Loucy (cell line): ENCODE measurements around the gene CLIC3.
"Not testable (repeated sequence)": the region's sequence is repeated elsewhere in the genome, so short reads cannot be mapped to it uniquely, and the experiment has no call there.

Experiments used
- H2AFZ ChIP-seq: fragments of 200-600 bp; sonication (generic); 2 replicates; pipeline ENCODE4 v1.6.0; 2016; ENCODE audit warnings: antibody characterized with exemption, mild to moderate bottlenecking, low read length, moderate library complexity
- H3F3A ChIP-seq: fragments of 200-600 bp; 2 replicates; pipeline ENCODE4 v1.6.0; 2016; ENCODE audit warnings: antibody characterized with exemption, low read depth, mild to moderate bottlenecking
- H3K27me3 ChIP-seq: fragments of 200-600 bp; sonication (generic); 2 replicates; pipeline ENCODE4 v1.6.1; 2014; ENCODE audit warnings: low read length, mild to moderate bottlenecking; ENCODE audit not compliant: insufficient read depth, poor library complexity, severe bottlenecking
- H3K36me3 ChIP-seq: fragments of 200-600 bp; sonication (generic); 2 replicates; pipeline ENCODE4 v1.6.1; 2016; ENCODE audit warnings: low read length; ENCODE audit not compliant: insufficient read depth
- H3K4me1 ChIP-seq: fragments of 200-600 bp; sonication (generic); 2 replicates; pipeline ENCODE4 v1.5.1; 2014; ENCODE audit warnings: low read length, mild to moderate bottlenecking; ENCODE audit not compliant: insufficient read depth, poor library complexity, severe bottlenecking
- H3K4me2 ChIP-seq: fragments of 200-600 bp; sonication (generic); 2 replicates; pipeline ENCODE4 v1.6.0; 2014; ENCODE audit warnings: antibody characterized with exemption, low read length, low read depth, mild to moderate bottlenecking; ENCODE audit not compliant: poor library complexity, severe bottlenecking
- H3K4me3 ChIP-seq: fragments of 200-600 bp; sonication (generic); 2 replicates; pipeline ENCODE4 v1.5.1; 2014; ENCODE audit warnings: low read length, mild to moderate bottlenecking, mixed read lengths; ENCODE audit not compliant: poor library complexity, severe bottlenecking
- H3K79me2 ChIP-seq: fragments of 200-600 bp; sonication (generic); 2 replicates; pipeline ENCODE4 v1.6.1; 2014; ENCODE audit warnings: low read length; ENCODE audit not compliant: insufficient read depth
- H3K9ac ChIP-seq: fragments of 200-600 bp; sonication (generic); 2 replicates; pipeline ENCODE4 v1.6.0; 2014; ENCODE audit warnings: mild to moderate bottlenecking, low read depth, low read length, moderate library complexity; ENCODE audit not compliant: poor library complexity, severe bottlenecking
- H3K9me2 ChIP-seq: fragments of 200-600 bp; sonication (generic); replicated peaks from 2 replicates; pipeline ENCODE4 v1.6.1; 2016; ENCODE audit warnings: low read depth, low read length, mixed read lengths
- H3K9me3 ChIP-seq: fragments of 200-600 bp; sonication (generic); 2 replicates; pipeline ENCODE4 v1.6.1; 2014; ENCODE audit warnings: mild to moderate bottlenecking, antibody characterized with exemption, low read length, low read depth; ENCODE audit not compliant: insufficient read depth
- H4K20me1 ChIP-seq: fragments of 200-600 bp; sonication (generic); 2 replicates; pipeline ENCODE4 v1.6.0; 2014; ENCODE audit warnings: antibody characterized with exemption, low read length, mild to moderate bottlenecking; ENCODE audit not compliant: insufficient read depth, poor library complexity, severe bottlenecking
- EZH2phosphoT487 ChIP-seq: fragments of 200-600 bp; IDR thresholded peaks from 2 replicates; pipeline ENCODE4 v1.6.1; 2018; ENCODE audit warnings: antibody characterized with exemption, mild to moderate bottlenecking, moderate library complexity, borderline replicate concordance
- TF ChIP-seq, protein P1 (sequence below): fragments of 200-600 bp; sonication (generic); conservative IDR thresholded peaks from 2 replicates; pipeline ENCODE4 v1.5.1; 2014; ENCODE audit warnings: mild to moderate bottlenecking, antibody characterized with exemption, low read length

The CLIC3 gene

GRCh38 chr9:137035507-137035834, 39.1 kb upstream of the CLIC3 start:
- Histone ChIP-seq H4K20me1 (no peaks in the 10 kb centered on the region), H3K27me3 (no peaks in the 10 kb centered on the region), H3F3A (peaks cover 8% of the 10 kb centered on the region; the same call in 1 of the 2 replicates), H3K9ac (peak overlapping the region; percentile 80), H3K9me2 (no peaks in the 10 kb centered on the region), H3K9me3 (no peaks in the 10 kb centered on the region), H3K4me3 (peak overlapping the region; percentile 71), H3K4me1 (peaks cover 33% of the 10 kb centered on the region), H3K36me3 (no peaks in the 10 kb centered on the region), H3K79me2 (no peaks in the 10 kb centered on the region), H2AFZ (no peak overlapping the region), H3K4me2 (peak overlapping the region; percentile 95)
- TF ChIP-seq, protein P1, sequence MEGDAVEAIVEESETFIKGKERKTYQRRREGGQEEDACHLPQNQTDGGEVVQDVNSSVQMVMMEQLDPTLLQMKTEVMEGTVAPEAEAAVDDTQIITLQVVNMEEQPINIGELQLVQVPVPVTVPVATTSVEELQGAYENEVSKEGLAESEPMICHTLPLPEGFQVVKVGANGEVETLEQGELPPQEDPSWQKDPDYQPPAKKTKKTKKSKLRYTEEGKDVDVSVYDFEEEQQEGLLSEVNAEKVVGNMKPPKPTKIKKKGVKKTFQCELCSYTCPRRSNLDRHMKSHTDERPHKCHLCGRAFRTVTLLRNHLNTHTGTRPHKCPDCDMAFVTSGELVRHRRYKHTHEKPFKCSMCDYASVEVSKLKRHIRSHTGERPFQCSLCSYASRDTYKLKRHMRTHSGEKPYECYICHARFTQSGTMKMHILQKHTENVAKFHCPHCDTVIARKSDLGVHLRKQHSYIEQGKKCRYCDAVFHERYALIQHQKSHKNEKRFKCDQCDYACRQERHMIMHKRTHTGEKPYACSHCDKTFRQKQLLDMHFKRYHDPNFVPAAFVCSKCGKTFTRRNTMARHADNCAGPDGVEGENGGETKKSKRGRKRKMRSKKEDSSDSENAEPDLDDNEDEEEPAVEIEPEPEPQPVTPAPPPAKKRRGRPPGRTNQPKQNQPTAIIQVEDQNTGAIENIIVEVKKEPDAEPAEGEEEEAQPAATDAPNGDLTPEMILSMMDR: no peak; the same call in 1 of the 2 replicates
- no peak for TF ChIP-seq EZH2phosphoT487

GRCh38 chr9:137034709-137035506, 38.5 kb upstream of the CLIC3 start:
- TF ChIP-seq EZH2phosphoT487: no peak
- TF ChIP-seq, protein P1: peak; percentile 86
- Histone ChIP-seq H4K20me1 (no peaks in the 10 kb centered on the region), H3K4me1 (peaks cover 38% of the 10 kb centered on the region), H3K9me2 (no peaks in the 10 kb centered on the region), H3K4me3 (peak overlapping the region; percentile 71), H3F3A (peaks cover 8% of the 10 kb centered on the region; the same call in 1 of the 2 replicates), H2AFZ (peak overlapping the region; percentile 27; the same call in 1 of the 2 replicates), H3K9ac (peak overlapping the region; percentile 80), H3K9me3 (no peaks in the 10 kb centered on the region), H3K27me3 (no peaks in the 10 kb centered on the region), H3K79me2 (no peaks in the 10 kb centered on the region), H3K36me3 (no peaks in the 10 kb centered on the region), H3K4me2 (peak overlapping the region; percentile 95)

GRCh38 chr9:137034039-137034708, 37.8 kb upstream of the CLIC3 start:
- H3K27me3 ChIP-seq: no peaks in the 10 kb centered on the region
- peaks cover 12% of the 10 kb centered on the region; the same call in 1 of the 2 replicates for H3F3A ChIP-seq
- H3K4me1 ChIP-seq: peaks cover 44% of the 10 kb centered on the region
- H3K4me2 ChIP-seq: peak overlapping the region; percentile 95
- H2AFZ ChIP-seq: 0 out of 2 replicates have a peak overlapping the region, but pooled peaks have one; percentile 27
- peak overlapping the region; percentile 92 for H3K9ac ChIP-seq
- H3K36me3 ChIP-seq: no peaks in the 10 kb centered on the region
- H3K4me3 ChIP-seq: peak overlapping the region; percentile 81
- H3K9me3 ChIP-seq: no peaks in the 10 kb centered on the region
- no peak for TF ChIP-seq EZH2phosphoT487
- TF ChIP-seq, protein P1: no peak
- H3K9me2 ChIP-seq: no peaks in the 10 kb centered on the region
- no peaks in the 10 kb centered on the region for H4K20me1 ChIP-seq
- H3K79me2 ChIP-seq: no peaks in the 10 kb centered on the region

- not testable (repeated sequence) for H3K79me2 ChIP-seq, H3K9me3 ChIP-seq, H3K9me2 ChIP-seq, H2AFZ ChIP-seq, H3K36me3 ChIP-seq, H4K20me1 ChIP-seq, H3K27me3 ChIP-seq
- Histone ChIP-seq H3F3A (peaks cover 12% of the 10 kb centered on the region; the same call in 1 of the 2 replicates), H3K4me3 (peak overlapping the region; percentile 81), H3K4me1 (peaks cover 48% of the 10 kb centered on the region), H3K9ac (peak overlapping the region; percentile 92), H3K4me2 (peak overlapping the region; percentile 90)
Observed at GRCh38 chr9:137033481-137033880, 37.1 kb upstream of the CLIC3 start.
